Sigmoid colon (tissue), 4 donors: Measurements from ENCODE around the gene PLEKHG2.

ENCODE experiments used
- CTCF ChIP-seq, 4 experiments: fragments of 450-650 bp in 3 of 4; fragments of 200-600 bp in 1 of 4; IDR thresholded peaks; one replicate each; pipeline ENCODE4 v1.5.1; 2016 to 2019; ENCODE audit warnings: antibody characterized with exemption in 4 of 4, mild to moderate bottlenecking in 3 of 4, moderate library complexity in 2 of 4
- EP300 ChIP-seq, 4 donors: sonication (generic); formaldehyde crosslinking; IDR thresholded peaks; one replicate each; pipeline ENCODE4 v1.6.1; 2017; ENCODE audit warnings: antibody characterized with exemption in 4 of 4
- POLR2A ChIP-seq, 2 donors: fragments of 450-650 bp; IDR thresholded peaks; one replicate each; pipeline ENCODE4 v1.6.1; 2016; ENCODE audit warnings: antibody characterized with exemption in 2 of 2, mild to moderate bottlenecking in 2 of 2, moderate library complexity in 2 of 2
- POLR2AphosphoS5 ChIP-seq, 4 donors: sonication (generic); formaldehyde crosslinking; IDR thresholded peaks; one replicate each; pipeline ENCODE4 v1.6.1; 2017; ENCODE audit warnings: antibody characterized with exemption in 4 of 4

- TF ChIP-seq CTCF (IDR thresholded peaks at IDR 0.05) (no peak), POLR2A (IDR thresholded peaks at IDR 0.05) (no peak), POLR2AphosphoS5 (IDR thresholded peaks at IDR 0.05) (no peak), EP300 (IDR thresholded peaks at IDR 0.05) (no peak)
Observed at GRCh38 chr19:39381910-39382611, 30.4 kb upstream of the PLEKHG2 start.
